ENCODE measurements around the gene FBXL7.

The FBXL7 gene

GRCh38 chr5:15687401-15687800 lies 187.4 kb downstream of the FBXL7 start:
- TF ChIP-seq FOXM1 (IDR thresholded peaks at IDR 0.05; ENCODE audit: borderline replicate concordance, low read depth) (no peak), RAD21 (IDR thresholded peaks at IDR 0.05; ENCODE audit: low read depth) (no peak), CEBPB (IDR thresholded peaks at IDR 0.05) (no peak), ZBTB7A (IDR thresholded peaks at IDR 0.05; ENCODE audit: low read depth) (no peak), NFIC (IDR thresholded peaks at IDR 0.05) (no peak), REST (IDR thresholded peaks at IDR 0.05; ENCODE audit: low read depth) (no peak), EGR1 (IDR thresholded peaks at IDR 0.05) (no peak)

GRCh38 chr5:15689836-15690235 lies 189.9 kb downstream of the FBXL7 start:
- TF ChIP-seq CREB1 (IDR thresholded peaks at IDR 0.05; ENCODE audit: low read depth) (no peak), NFIC (IDR thresholded peaks at IDR 0.05) (no peak), EGR1 (IDR thresholded peaks at IDR 0.05) (no peak), USF1 (IDR thresholded peaks at IDR 0.05) (no peak), MAX (IDR thresholded peaks at IDR 0.05) (no peak), TEAD4 (IDR thresholded peaks at IDR 0.05) (no peak), TAF1 (IDR thresholded peaks at IDR 0.05; ENCODE audit: low read depth) (no peak)

- TF ChIP-seq TCF12 (IDR thresholded peaks at IDR 0.05; ENCODE audit: low read depth): no peak
These were observed 190.6 kb downstream of the FBXL7 start for GRCh38 chr5:15690611-15691010.

- no peak for TF ChIP-seq RAD21 (IDR thresholded peaks at IDR 0.05; ENCODE audit: low read depth)
- no peak for TF ChIP-seq CEBPB (IDR thresholded peaks at IDR 0.05)
- TF ChIP-seq USF1 (IDR thresholded peaks at IDR 0.05): no peak
- no peak for TF ChIP-seq YY1 (IDR thresholded peaks at IDR 0.05; ENCODE audit: low read depth)
- no peak for TF ChIP-seq FOXM1 (IDR thresholded peaks at IDR 0.05; ENCODE audit: borderline replicate concordance, low read depth)
- no peak for TF ChIP-seq EGR1 (IDR thresholded peaks at IDR 0.05)
- TF ChIP-seq EP300 (IDR thresholded peaks at IDR 0.05; ENCODE audit: borderline replicate concordance): no peak
- TF ChIP-seq NFIC (IDR thresholded peaks at IDR 0.05): no peak
- TF ChIP-seq MAX (IDR thresholded peaks at IDR 0.05): no peak
- no peak for TF ChIP-seq REST (IDR thresholded peaks at IDR 0.05; ENCODE audit: low read depth)
- no peak for TF ChIP-seq CREB1 (IDR thresholded peaks at IDR 0.05; ENCODE audit: low read depth)
- TF ChIP-seq TEAD4 (IDR thresholded peaks at IDR 0.05): no peak
- no peak for TF ChIP-seq ZBTB7A (IDR thresholded peaks at IDR 0.05; ENCODE audit: low read depth)
- no peak for TF ChIP-seq TCF12 (IDR thresholded peaks at IDR 0.05; ENCODE audit: low read depth)
- TF ChIP-seq TAF1 (IDR thresholded peaks at IDR 0.05; ENCODE audit: low read depth): no peak
These were observed 191.5 kb downstream of the FBXL7 start for GRCh38 chr5:15691521-15691920.

- TF ChIP-seq EGR1 (IDR thresholded peaks at IDR 0.05) (no peak), EP300 (IDR thresholded peaks at IDR 0.05; ENCODE audit: borderline replicate concordance) (no peak), FOXM1 (IDR thresholded peaks at IDR 0.05; ENCODE audit: borderline replicate concordance, low read depth) (no peak), USF1 (IDR thresholded peaks at IDR 0.05) (no peak), TCF12 (IDR thresholded peaks at IDR 0.05; ENCODE audit: low read depth) (no peak), TAF1 (IDR thresholded peaks at IDR 0.05; ENCODE audit: low read depth) (no peak), REST (IDR thresholded peaks at IDR 0.05; ENCODE audit: low read depth) (no peak), CREB1 (IDR thresholded peaks at IDR 0.05; ENCODE audit: low read depth) (no peak), TEAD4 (IDR thresholded peaks at IDR 0.05) (no peak), MAX (IDR thresholded peaks at IDR 0.05) (no peak), ZBTB7A (IDR thresholded peaks at IDR 0.05; ENCODE audit: low read depth) (no peak), RAD21 (IDR thresholded peaks at IDR 0.05; ENCODE audit: low read depth) (no peak), CEBPB (IDR thresholded peaks at IDR 0.05) (no peak), NFIC (IDR thresholded peaks at IDR 0.05) (no peak), YY1 (IDR thresholded peaks at IDR 0.05; ENCODE audit: low read depth) (no peak)
These were observed 192.9 kb downstream of the FBXL7 start for GRCh38 chr5:15692706-15693381.

Data from Ishikawa (cell line).